Endothelial cell of umbilical vein (primary cell): ENCODE measurements around the gene SPHK2. TPM values are rescaled to one million over a fixed set of nuclear protein-coding genes. Genes with fewer than 3 reads are reported as not detected.

Source experiments
- BruUV-seq: library from RNA; stranded (reverse); fragments of 400-500 nt; replicated peaks from 2 replicates; lab custom pipeline; 2021; lab: Mats Ljungman, UMichigan
- CTCF ChIA-PET: fragments of 300-600, 350-600 bp; sonication (Branson Sonifier 250); formaldehyde crosslinking; loops from one replicate; lab custom pipeline; 2021; ENCODE audit warnings: antibody characterized with exemption, inconsistent platforms; lab: Charles Lee
- POLR2A ChIA-PET: fragments of 300-600, 350-600 bp; sonication (Branson Sonifier 250); formaldehyde crosslinking; loops from one replicate; lab custom pipeline; 2021; ENCODE audit warnings: antibody characterized with exemption, inconsistent platforms; lab: Charles Lee
- DNase-seq: peaks from one replicate; pipeline ENCODE4 v3.0.0-alpha.2; 2011; ENCODE audit warnings: low read depth, low spot score
- FAIRE-seq: peaks from 2 replicates; lab custom pipeline; 2011; peaks lifted over from hg19 to GRCh38; lab: Jason Lieb, UNC
- H2AFZ ChIP-seq: 2 replicates; pipeline ENCODE4 v1.6.0; 2012; ENCODE audit warnings: low read depth, low read length, control low read depth, inconsistent platforms
- H3K27ac ChIP-seq: 2 replicates; pipeline ENCODE4 v1.5.1; 2011; ENCODE audit warnings: low read depth, mild to moderate bottlenecking, control low read depth, low read length, moderate library complexity; ENCODE audit not compliant: insufficient read depth
- H3K27me3 ChIP-seq, 2 experiments: 2 replicates each; pipeline versions ENCODE4 v1.6.0 to v1.6.1; 2011; ENCODE audit warnings: low read length in 2 of 2, mixed read lengths in 1 of 2; ENCODE audit not compliant: control insufficient read depth in 2 of 2, insufficient read depth in 2 of 2
- H3K36me3 ChIP-seq, 2 experiments: 2 replicates in 1 of 2; 3 replicates in 1 of 2; pipeline ENCODE4 v1.5.1; 2011; ENCODE audit warnings: low read length in 2 of 2, mild to moderate bottlenecking in 1 of 2, moderate library complexity in 1 of 2; ENCODE audit not compliant: control insufficient read depth in 2 of 2, insufficient read depth in 2 of 2; ENCODE audit errors: extremely low read depth in 1 of 2
- H3K4me1 ChIP-seq: 3 replicates; pipeline ENCODE4 v1.5.1; 2011; ENCODE audit warnings: mild to moderate bottlenecking, low read length; ENCODE audit not compliant: control insufficient read depth, insufficient read depth; ENCODE audit errors: extremely low read depth
- H3K4me2 ChIP-seq: 2 replicates; pipeline ENCODE4 v1.6.1; 2011; ENCODE audit warnings: low read length, control low read depth, mixed read lengths; ENCODE audit not compliant: insufficient read depth
- H3K4me3 ChIP-seq, 3 experiments: fragments of 200-600 bp in 1 of 3; sonication (generic), shearing (Covaris generic) in 1 of 3; replicated peaks in 1 of 3; 2 replicates each; pipeline ENCODE4 v1.5.1; 2011 to 2016; ENCODE audit warnings: control low read depth in 3 of 3, low read length in 3 of 3, mild to moderate bottlenecking in 2 of 3, inconsistent platforms in 1 of 3, low read depth in 1 of 3, moderate library complexity in 1 of 3; ENCODE audit not compliant: insufficient read depth in 1 of 3
- H3K79me2 ChIP-seq: 2 replicates; pipeline ENCODE4 v1.6.0; 2012; ENCODE audit warnings: low read length, inconsistent platforms; ENCODE audit not compliant: control insufficient read depth, insufficient read depth
- H3K9ac ChIP-seq: replicated peaks from 2 replicates; pipeline ENCODE3; 2011; ENCODE audit warnings: low read length, control low read depth; ENCODE audit not compliant: insufficient read depth; ENCODE audit errors: extremely low read depth
- H3K9me1 ChIP-seq: replicated peaks from 3 replicates; pipeline ENCODE4 v1.6.0; 2011; ENCODE audit warnings: mild to moderate bottlenecking, low read length; ENCODE audit not compliant: control insufficient read depth, insufficient read depth; ENCODE audit errors: extremely low read depth
- H3K9me3 ChIP-seq: replicated peaks from 2 replicates; pipeline ENCODE4 v1.5.1; 2012; ENCODE audit warnings: low read length, inconsistent platforms; ENCODE audit not compliant: control insufficient read depth, insufficient read depth
- H4K20me1 ChIP-seq: replicated peaks from 2 replicates; pipeline ENCODE3; 2011; ENCODE audit warnings: mild to moderate bottlenecking, low read length; ENCODE audit not compliant: control insufficient read depth, insufficient read depth; ENCODE audit errors: extremely low read depth
- EZH2 ChIP-seq: IDR thresholded peaks from 2 replicates; pipeline ENCODE4 v1.6.1; 2012; ENCODE audit warnings: borderline replicate concordance, low read depth, mild to moderate bottlenecking, moderate library complexity, low read length, inconsistent platforms; ENCODE audit not compliant: severe bottlenecking
- FOS ChIP-seq: IDR thresholded peaks from 2 replicates; pipeline ENCODE4 v1.6.1; 2011; ENCODE audit warnings: mild to moderate bottlenecking, low read length, moderate library complexity, borderline replicate concordance; ENCODE audit not compliant: insufficient read depth
- GATA2 ChIP-seq: IDR thresholded peaks from 2 replicates; pipeline ENCODE4 v1.7.0; 2011; ENCODE audit warnings: low read depth, mild to moderate bottlenecking, moderate library complexity, mixed read lengths, low read length; ENCODE audit not compliant: insufficient read length, insufficient read depth
- JUN ChIP-seq: IDR thresholded peaks from 2 replicates; pipeline ENCODE4 v1.6.1; 2011; ENCODE audit warnings: borderline replicate concordance, low read depth; ENCODE audit not compliant: insufficient read length, insufficient read depth
- MYC ChIP-seq: IDR thresholded peaks from one replicate; pipeline ENCODE4 v1.6.1; 2011; ENCODE audit warnings: mild to moderate bottlenecking, low read depth, low read length
- POLR2A ChIP-seq: IDR thresholded peaks from 2 replicates; pipeline ENCODE4 v1.6.1; 2012; ENCODE audit warnings: low read depth, mild to moderate bottlenecking, control low read depth, low read length
- POLR2AphosphoS5 ChIP-seq: IDR thresholded peaks from 2 replicates; pipeline ENCODE4 v1.6.1; 2012; ENCODE audit warnings: low read depth, mild to moderate bottlenecking, control low read depth, low read length, moderate library complexity; ENCODE audit not compliant: insufficient read depth
- dilution Hi-C: fragments of 300-500 bp; cut with MboI; formaldehyde crosslinking; loops from one replicate; pipeline ENCODE4 v1.15.0; 2019; ENCODE audit warnings: low sequenced_read_pairs; ENCODE audit not compliant: extremely low pct_ligation_motif_present
- intact Hi-C: fragments of 100-400 bp; cut with micrococcal nuclease; formaldehyde crosslinking; loops from one replicate; pipeline ENCODE4 v1.10.0; 2022
- polyA plus RNA-seq, 4 experiments: library from polyadenylated mRNA; depleted of rRNA in 3 of 4; stranded (reverse) in 3 of 4; unstranded in 1 of 4; fragments of >200 nt; gene quantifications; 2 replicates each; pipeline versions ENCODE4 v1.2.1 to v1.2.3, GENCODE V29; 2011 to 2012; ENCODE audit warnings: missing spikeins in 1 of 4
- total RNA-seq: library from RNA; stranded (reverse); gene quantifications from 2 replicates; pipeline ENCODE4 v1.2.3, GENCODE V29; 2021
- TF ChIP-seq, protein P1 (sequence below), 2 donors: IDR thresholded peaks; 1 replicate in 1 of 2; 2 replicates in 1 of 2; pipeline ENCODE4 v1.5.1; 2011; ENCODE audit warnings: low read length in 2 of 2, mild to moderate bottlenecking in 2 of 2, moderate library complexity in 2 of 2, control low read depth in 1 of 2, inconsistent platforms in 1 of 2, low read depth in 1 of 2; ENCODE audit not compliant: insufficient read depth in 1 of 2; ENCODE audit errors: extremely low read depth in 1 of 2
- TF ChIP-seq, protein P2 (sequence below): IDR thresholded peaks from 2 replicates; pipeline ENCODE4 v1.6.1; 2011; ENCODE audit not compliant: insufficient read depth, insufficient read length

SPHK2 gene
- total and polyA plus RNA-seq, 2 donors (not counting 3 experiments of a cell fraction or from before 2014, with no cell fraction given), result 20.2 to 31.1 TPM

DNA sequence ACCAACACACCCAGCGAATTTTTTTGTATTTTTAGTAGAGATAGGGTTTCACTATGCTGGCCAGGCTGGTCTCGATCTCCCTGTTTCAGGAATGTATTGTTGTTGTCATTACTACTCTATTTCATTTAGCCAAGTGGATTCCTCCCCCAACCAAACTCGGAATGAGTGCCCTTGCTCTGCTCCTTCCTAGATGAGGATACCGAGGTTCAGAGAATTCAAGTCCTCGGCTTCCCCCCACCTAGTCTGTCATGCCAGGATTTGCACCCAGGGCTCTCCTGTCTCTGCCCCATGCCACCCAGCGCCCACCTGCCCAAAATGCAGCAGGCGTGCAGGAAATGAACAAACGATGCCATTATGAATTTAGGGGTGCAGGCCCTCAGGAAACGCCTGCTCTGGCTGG is 16.3 kb upstream of the SPHK2 start:
- no peaks in the 10 kb centered on the region for H3K79me2 ChIP-seq
- ChIA-PET POLR2A (no interaction called here), CTCF (no interaction called here)
- no peaks in the 10 kb centered on the region for H3K4me1 ChIP-seq
- no peaks in the 10 kb centered on the region for H3K36me3 ChIP-seq
- H3K27ac ChIP-seq, result no peak overlapping the region
- no peaks in the 10 kb centered on the region for H3K9me3 ChIP-seq
- intact Hi-C loops (no loop called here), dilution Hi-C loops (no loop called here)
- no peaks in the 10 kb centered on the region for H3K27me3 ChIP-seq
- no peak for DNase-seq
- no peak overlapping the region for H3K9ac ChIP-seq
- no peak for FAIRE-seq
- H3K4me2 ChIP-seq, result no peak overlapping the region
- H3K4me3 ChIP-seq, result no peak overlapping the region
- no peaks in the 10 kb centered on the region for H3K9me1 ChIP-seq
- BruUV-seq, result no TSS peak
- H2AFZ ChIP-seq, result no peak overlapping the region
- TF ChIP-seq POLR2AphosphoS5, result no peak
- TF ChIP-seq POLR2A, result no peak
- no peaks in the 10 kb centered on the region for H4K20me1 ChIP-seq

DNA sequence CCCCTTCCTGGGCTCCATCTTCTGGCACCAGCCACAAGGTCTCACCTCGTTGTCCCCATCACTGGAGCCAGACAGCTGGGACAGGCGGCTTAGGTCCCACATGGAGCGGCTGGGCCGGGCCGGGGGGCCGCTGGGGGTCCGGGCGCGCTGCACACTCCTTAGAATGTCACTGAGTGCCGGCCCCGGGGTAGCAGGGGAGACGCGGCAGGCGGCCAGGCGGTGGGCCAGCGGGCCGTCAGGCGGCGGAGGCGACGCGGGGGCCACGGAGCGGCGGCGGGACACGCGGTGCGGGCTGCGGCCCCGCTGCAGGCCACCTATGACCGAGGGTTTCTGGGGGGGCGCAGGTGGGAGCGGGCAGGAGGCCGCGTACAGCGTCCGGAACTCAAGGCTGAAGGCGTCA is 15.9 kb upstream of the SPHK2 start:
- no peak overlapping the region for H2AFZ ChIP-seq
- no TSS peak for BruUV-seq
- TF ChIP-seq JUN (no peak), FOS (no peak), GATA2 (no peak), MYC (no peak), EZH2 (no peak), POLR2A (no peak), POLR2AphosphoS5 (no peak)
- TF ChIP-seq, protein P1, sequence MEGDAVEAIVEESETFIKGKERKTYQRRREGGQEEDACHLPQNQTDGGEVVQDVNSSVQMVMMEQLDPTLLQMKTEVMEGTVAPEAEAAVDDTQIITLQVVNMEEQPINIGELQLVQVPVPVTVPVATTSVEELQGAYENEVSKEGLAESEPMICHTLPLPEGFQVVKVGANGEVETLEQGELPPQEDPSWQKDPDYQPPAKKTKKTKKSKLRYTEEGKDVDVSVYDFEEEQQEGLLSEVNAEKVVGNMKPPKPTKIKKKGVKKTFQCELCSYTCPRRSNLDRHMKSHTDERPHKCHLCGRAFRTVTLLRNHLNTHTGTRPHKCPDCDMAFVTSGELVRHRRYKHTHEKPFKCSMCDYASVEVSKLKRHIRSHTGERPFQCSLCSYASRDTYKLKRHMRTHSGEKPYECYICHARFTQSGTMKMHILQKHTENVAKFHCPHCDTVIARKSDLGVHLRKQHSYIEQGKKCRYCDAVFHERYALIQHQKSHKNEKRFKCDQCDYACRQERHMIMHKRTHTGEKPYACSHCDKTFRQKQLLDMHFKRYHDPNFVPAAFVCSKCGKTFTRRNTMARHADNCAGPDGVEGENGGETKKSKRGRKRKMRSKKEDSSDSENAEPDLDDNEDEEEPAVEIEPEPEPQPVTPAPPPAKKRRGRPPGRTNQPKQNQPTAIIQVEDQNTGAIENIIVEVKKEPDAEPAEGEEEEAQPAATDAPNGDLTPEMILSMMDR (IDR thresholded peaks at IDR 0.05; ENCODE audit: extremely low read depth in 1 of 2, insufficient read depth in 1 of 2, low read depth in 1 of 2, low read length in 2 of 2), result no peak
- TF ChIP-seq, protein P2, sequence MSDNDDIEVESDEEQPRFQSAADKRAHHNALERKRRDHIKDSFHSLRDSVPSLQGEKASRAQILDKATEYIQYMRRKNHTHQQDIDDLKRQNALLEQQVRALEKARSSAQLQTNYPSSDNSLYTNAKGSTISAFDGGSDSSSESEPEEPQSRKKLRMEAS, result no peak
- no peaks in the 10 kb centered on the region for H3K27me3 ChIP-seq
- H4K20me1 ChIP-seq, result no peaks in the 10 kb centered on the region
- H3K9ac ChIP-seq, result no peak overlapping the region
- H3K27ac ChIP-seq, result no peak overlapping the region
- H3K4me3 ChIP-seq, result no peak overlapping the region
- dilution Hi-C loops, result no loop called here
- H3K9me1 ChIP-seq, result no peaks in the 10 kb centered on the region
- CTCF ChIA-PET, result no interaction called here
- no peaks in the 10 kb centered on the region for H3K4me1 ChIP-seq
- no peaks in the 10 kb centered on the region for H3K9me3 ChIP-seq
- H3K4me2 ChIP-seq, result no peak overlapping the region
- no peaks in the 10 kb centered on the region for H3K36me3 ChIP-seq
- no peaks in the 10 kb centered on the region for H3K79me2 ChIP-seq
- intact Hi-C loops, result no loop called here
- POLR2A ChIA-PET, result no interaction called here
- FAIRE-seq (no peak), DNase-seq (no peak)
